NT2/D1 (cell line): ENCODE data around the gene NLRP6.

ENCODE experiments used
- DNase-seq: peaks from one replicate; pipeline ENCODE4 v3.0.0-alpha.2; 2011; ENCODE audit warnings: low read depth, low spot score
- H3K27me3 ChIP-seq: 2 replicates; pipeline ENCODE4 v1.6.0; 2011; ENCODE audit warnings: mild to moderate bottlenecking; ENCODE audit not compliant: insufficient read length, insufficient read depth
- H3K36me3 ChIP-seq: 2 replicates; pipeline ENCODE4 v1.6.1; 2011; ENCODE audit warnings: mild to moderate bottlenecking, low read length, mixed read lengths; ENCODE audit not compliant: insufficient read depth, insufficient read length
- H3K4me1 ChIP-seq: 2 replicates; pipeline ENCODE4 v1.5.1; 2011; ENCODE audit not compliant: insufficient read depth, insufficient read length
- H3K4me3 ChIP-seq: 2 replicates; pipeline ENCODE4 v1.5.1; 2011; ENCODE audit warnings: low read depth; ENCODE audit not compliant: insufficient read length
- H3K9ac ChIP-seq: 2 replicates; pipeline ENCODE4 v1.6.0; 2011; ENCODE audit warnings: low read depth; ENCODE audit not compliant: insufficient read length
- H3K9me3 ChIP-seq: 2 replicates; pipeline ENCODE4 v1.5.1; 2011; ENCODE audit warnings: mild to moderate bottlenecking, low read length; ENCODE audit not compliant: insufficient read depth
- SUZ12 ChIP-seq: IDR thresholded peaks from 2 replicates; pipeline ENCODE4 v1.6.1; 2011; ENCODE audit not compliant: insufficient read length, insufficient read depth; ENCODE audit errors: extremely low read depth
- YY1 ChIP-seq: IDR thresholded peaks from 2 replicates; pipeline ENCODE4 v1.6.1; 2011; ENCODE audit not compliant: insufficient read length, insufficient read depth
- ZNF274 ChIP-seq: IDR thresholded peaks from 2 replicates; pipeline ENCODE4 v1.6.1; 2011; ENCODE audit warnings: mild to moderate bottlenecking, low read depth, low read length

The NLRP6 gene

GRCh38 chr11:288478-289397, 10.5 kb downstream of the NLRP6 start, which contains the start of gene PGGHG:
Gene PGGHG (plus strand): TSS chr11:289126. CDS start chr11:289817, 691 bp downstream.
- TF ChIP-seq YY1 (no peak), SUZ12 (no peak), ZNF274 (no peak)
- H3K4me3 ChIP-seq: peak within 1 kb of the TSS; percentile 59
- peaks cover 33% of the 10 kb centered on the region for H3K36me3 ChIP-seq
- peaks cover 17% of the 10 kb centered on the region for H3K27me3 ChIP-seq
- H3K9ac ChIP-seq: peak within 1 kb of the TSS; percentile 90
- H3K9me3 ChIP-seq: no peaks in the 10 kb centered on the region
- H3K4me1 ChIP-seq: peaks cover 31% of the 10 kb centered on the region
- no peak for DNase-seq

- H3K4me1 ChIP-seq: peaks cover 29% of the 10 kb centered on the region
- no peaks in the 10 kb centered on the region for H3K9me3 ChIP-seq
- no peak for DNase-seq
- H3K4me3 ChIP-seq: peak overlapping the region; percentile 32
- peaks cover 17% of the 10 kb centered on the region for H3K27me3 ChIP-seq
- H3K9ac ChIP-seq: peak overlapping the region; percentile 67
- H3K36me3 ChIP-seq: peaks cover 39% of the 10 kb centered on the region
- TF ChIP-seq YY1: no peak
- TF ChIP-seq SUZ12: no peak
- TF ChIP-seq ZNF274: no peak
Measured at GRCh38 chr11:289398-289711, 11.1 kb downstream of the NLRP6 start.

- Histone ChIP-seq H3K9me3 (no peaks in the 10 kb centered on the region), H3K27me3 (peaks cover 17% of the 10 kb centered on the region), H3K4me3 (peak overlapping the region; percentile 32), H3K4me1 (peaks cover 28% of the 10 kb centered on the region), H3K9ac (peak overlapping the region; percentile 67), H3K36me3 (peaks cover 46% of the 10 kb centered on the region)
- DNase-seq: no peak
- no peak for TF ChIP-seq ZNF274
Measured at GRCh38 chr11:289712-290620, 11.8 kb downstream of the NLRP6 start.

- Histone ChIP-seq H3K36me3 (peaks cover 53% of the 10 kb centered on the region), H3K9ac (peak overlapping the region; percentile 37), H3K4me1 (peaks cover 27% of the 10 kb centered on the region), H3K4me3 (no peak overlapping the region), H3K27me3 (peaks cover 17% of the 10 kb centered on the region), H3K9me3 (no peaks in the 10 kb centered on the region)
- TF ChIP-seq ZNF274 (no peak), SUZ12 (no peak), YY1 (no peak)
- no peak for DNase-seq
Measured at GRCh38 chr11:290621-291231, 12.5 kb downstream of the NLRP6 start.

- H3K4me1 ChIP-seq: peaks cover 25% of the 10 kb centered on the region
- H3K36me3 ChIP-seq: peaks cover 59% of the 10 kb centered on the region
- peaks cover 17% of the 10 kb centered on the region for H3K27me3 ChIP-seq
- TF ChIP-seq SUZ12 (no peak), YY1 (no peak), ZNF274 (no peak)
- no peak overlapping the region for H3K4me3 ChIP-seq
- no peaks in the 10 kb centered on the region for H3K9me3 ChIP-seq
- H3K9ac ChIP-seq: peak overlapping the region; percentile 37
- no peak for DNase-seq
Measured at GRCh38 chr11:291281-292210, 13.3 kb downstream of the NLRP6 start.

- H3K9ac ChIP-seq: no peak overlapping the region
- DNase-seq: no peak
- H3K4me1 ChIP-seq: peaks cover 28% of the 10 kb centered on the region
- no peaks in the 10 kb centered on the region for H3K9me3 ChIP-seq
- TF ChIP-seq ZNF274 (no peak), SUZ12 (no peak), YY1 (no peak)
- H3K27me3 ChIP-seq: peaks cover 11% of the 10 kb centered on the region
- H3K4me3 ChIP-seq: no peak overlapping the region
- H3K36me3 ChIP-seq: peaks cover 59% of the 10 kb centered on the region
Measured at GRCh38 chr11:292211-293121, 14.3 kb downstream of the NLRP6 start.
